Epithelial cell of prostate (primary cell): Measurements from ENCODE around the gene ALDH3B1.
"Not testable (repeated sequence)": the region's sequence is repeated elsewhere in the genome, so short reads cannot be mapped to it uniquely, and the experiment has no call there.

Source experiments
- DNase-seq: peaks from one replicate; pipeline ENCODE4 v3.0.0-alpha.2; 2011; ENCODE audit warnings: low read depth, low spot score
- H3K27ac ChIP-seq: fragments of 450-650 bp; 2 replicates; pipeline ENCODE4 v1.5.1; 2017; ENCODE audit warnings: mild to moderate bottlenecking

Gene ALDH3B1, protein sequence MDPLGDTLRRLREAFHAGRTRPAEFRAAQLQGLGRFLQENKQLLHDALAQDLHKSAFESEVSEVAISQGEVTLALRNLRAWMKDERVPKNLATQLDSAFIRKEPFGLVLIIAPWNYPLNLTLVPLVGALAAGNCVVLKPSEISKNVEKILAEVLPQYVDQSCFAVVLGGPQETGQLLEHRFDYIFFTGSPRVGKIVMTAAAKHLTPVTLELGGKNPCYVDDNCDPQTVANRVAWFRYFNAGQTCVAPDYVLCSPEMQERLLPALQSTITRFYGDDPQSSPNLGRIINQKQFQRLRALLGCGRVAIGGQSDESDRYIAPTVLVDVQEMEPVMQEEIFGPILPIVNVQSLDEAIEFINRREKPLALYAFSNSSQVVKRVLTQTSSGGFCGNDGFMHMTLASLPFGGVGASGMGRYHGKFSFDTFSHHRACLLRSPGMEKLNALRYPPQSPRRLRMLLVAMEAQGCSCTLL

DNA sequence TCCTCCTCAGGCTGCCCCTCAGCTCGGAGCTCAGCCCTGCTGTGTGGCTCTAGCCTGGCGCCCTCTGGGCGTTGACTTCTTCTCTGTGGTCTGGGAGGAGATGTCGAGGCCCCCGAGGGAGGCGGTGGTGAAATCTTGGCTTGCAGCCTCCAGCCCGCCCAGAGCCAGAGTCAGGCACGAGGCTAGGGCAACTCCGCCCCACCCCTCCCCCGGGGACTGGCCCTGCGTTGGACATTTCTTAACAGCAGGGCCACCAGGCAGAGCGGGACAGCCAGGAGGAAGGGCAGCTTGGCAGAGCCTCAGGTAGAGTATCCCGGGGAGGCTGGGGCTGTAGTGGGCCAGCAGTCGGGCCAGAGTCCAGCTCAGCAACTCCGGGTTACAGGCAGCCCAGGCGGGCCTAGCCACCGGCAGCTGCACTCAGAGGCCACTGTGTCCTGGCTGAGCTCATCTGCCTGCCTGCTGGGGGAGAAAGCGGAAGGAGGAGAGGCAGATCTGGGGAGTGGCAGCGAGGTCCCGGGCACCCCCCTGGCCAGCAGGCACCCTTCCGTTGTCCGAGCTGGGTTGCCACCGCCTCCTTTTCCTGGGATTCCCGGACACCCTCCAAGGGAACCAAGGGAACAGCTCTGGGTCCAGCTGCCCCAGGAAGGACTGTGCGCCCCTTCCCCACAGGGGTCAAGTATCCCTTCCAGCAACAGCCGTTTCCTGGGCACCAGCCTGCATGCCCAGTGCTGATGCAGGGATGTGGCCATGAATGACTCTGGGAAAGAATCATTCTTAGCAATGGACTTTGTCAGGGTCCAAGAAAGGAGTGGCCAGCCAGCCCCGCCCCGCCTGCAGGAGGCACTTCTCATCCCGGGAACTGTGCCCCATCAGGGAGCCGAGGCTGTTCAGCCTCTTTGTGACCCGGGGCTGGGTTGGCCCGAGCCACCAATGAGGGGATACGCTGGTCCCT, at the start of gene ALDH3B1:
Gene ALDH3B1 (plus strand): TSS at position 238 of the 952 bp plus-strand sequence. CDS start 4,971 bp downstream, outside the sequence.
- no peak for DNase-seq
- peak within 1 kb of the TSS; percentile 68 for H3K27ac ChIP-seq

DNA sequence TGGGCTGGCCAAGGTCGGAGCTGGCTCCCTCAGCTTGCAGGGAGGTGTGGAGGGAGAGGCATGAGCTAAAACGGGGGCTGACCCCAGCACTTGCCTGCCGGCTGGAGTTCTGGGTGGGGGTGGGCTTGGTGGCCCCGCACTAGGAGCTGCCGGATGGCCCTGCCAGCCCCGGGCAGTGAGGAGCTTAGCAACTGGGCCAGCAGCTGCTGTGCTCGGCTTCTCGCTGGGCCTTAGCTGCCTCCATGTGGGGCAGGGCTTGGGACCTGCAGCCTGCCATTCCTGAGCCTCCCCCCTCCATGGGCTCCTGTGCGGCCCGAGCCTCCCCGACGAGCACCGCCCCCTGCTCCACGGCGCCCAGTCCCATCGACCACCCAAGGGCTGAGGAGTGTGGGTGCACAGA, 46.9 kb upstream of the ALDH3B1 start:
- DNase-seq, H3K27ac ChIP-seq: not testable (repeated sequence)

DNA sequence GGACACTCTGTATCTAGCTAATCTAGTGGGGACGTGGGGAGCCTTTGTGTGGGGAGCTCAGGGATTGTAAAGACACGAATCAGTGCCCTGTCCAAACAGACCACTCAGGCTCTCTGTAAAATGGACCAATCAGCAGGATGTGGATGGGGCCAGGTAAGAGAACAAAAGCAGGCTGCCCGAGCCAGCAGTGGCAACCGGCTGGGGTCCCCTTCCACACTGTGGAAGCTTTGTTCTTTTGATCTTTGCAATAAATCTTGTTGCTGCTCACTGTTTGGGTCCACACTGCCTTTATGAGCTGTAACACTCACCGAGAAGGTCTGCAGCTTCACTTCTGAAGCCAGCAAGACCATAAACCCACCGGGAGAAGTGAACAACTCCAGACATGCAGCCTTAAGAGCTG, 46.2 kb upstream of the ALDH3B1 start:
- H3K27ac ChIP-seq, DNase-seq: not testable (repeated sequence)

DNA sequence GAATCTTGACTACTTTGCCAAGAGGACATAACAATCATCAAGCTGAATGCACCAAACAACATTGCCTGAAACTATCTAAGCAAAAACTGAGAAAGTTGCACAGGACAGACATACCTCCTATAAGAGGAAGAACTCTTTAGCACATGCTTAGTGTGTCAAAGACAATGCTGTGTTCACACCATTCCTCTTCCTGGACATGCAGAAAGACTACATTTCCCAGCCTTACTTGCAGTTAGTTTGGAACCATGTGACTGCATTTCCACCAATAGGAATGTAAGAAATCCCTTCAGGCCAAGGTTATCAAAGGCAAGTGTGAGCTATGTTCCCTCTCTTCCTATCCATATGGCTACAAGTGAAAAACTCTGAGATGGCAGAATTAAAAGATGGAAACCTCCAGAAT, 45.4 kb upstream of the ALDH3B1 start:
- DNase-seq, H3K27ac ChIP-seq: not testable (repeated sequence)

DNA sequence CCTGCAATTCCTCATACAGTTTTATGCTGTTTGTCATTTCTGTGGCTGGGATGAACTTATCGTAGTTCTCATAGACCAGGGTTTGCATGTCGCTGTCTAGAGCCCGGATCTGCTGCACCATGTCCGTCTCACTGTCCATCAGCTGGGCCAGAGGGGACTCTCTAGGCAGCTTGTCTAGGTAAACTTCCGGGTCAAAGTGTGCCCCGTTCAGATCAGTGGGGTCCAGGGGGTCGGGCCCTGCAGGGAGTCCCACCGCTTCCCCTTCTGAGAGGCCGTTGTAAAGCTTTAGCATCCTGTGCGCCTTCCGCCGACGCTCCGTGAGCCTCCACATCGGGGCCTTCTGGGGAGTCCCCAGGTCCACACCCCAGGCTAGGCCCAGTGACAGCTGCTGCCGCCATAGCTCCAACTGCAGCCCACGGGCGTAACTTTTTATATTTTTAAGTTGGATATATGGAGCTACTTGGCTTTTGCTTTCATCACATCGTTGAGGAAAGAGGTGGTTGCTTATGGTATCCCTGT, 44.2 kb upstream of the ALDH3B1 start:
- not testable (repeated sequence) for H3K27ac ChIP-seq, DNase-seq

DNA sequence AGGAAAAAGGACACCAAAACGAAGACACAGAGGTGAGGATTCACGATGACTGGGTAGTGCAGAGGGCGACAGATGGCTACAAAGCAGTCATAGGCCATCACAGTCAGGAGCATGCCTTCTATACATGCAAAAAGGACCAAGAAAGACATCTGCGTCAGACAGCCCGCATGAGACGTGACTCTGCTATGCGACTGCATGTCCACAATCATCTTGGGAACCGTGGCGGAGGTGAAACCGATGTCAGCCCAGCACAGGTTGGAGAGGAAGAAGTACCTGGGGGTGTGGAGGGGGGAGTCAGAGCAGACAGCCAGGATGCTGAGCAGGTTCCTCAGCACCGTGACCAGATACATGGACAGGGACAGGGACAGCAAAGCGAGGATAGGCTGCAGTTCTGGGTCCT, 35.4 kb upstream of the ALDH3B1 start:
- not testable (repeated sequence) for H3K27ac ChIP-seq, DNase-seq

DNA sequence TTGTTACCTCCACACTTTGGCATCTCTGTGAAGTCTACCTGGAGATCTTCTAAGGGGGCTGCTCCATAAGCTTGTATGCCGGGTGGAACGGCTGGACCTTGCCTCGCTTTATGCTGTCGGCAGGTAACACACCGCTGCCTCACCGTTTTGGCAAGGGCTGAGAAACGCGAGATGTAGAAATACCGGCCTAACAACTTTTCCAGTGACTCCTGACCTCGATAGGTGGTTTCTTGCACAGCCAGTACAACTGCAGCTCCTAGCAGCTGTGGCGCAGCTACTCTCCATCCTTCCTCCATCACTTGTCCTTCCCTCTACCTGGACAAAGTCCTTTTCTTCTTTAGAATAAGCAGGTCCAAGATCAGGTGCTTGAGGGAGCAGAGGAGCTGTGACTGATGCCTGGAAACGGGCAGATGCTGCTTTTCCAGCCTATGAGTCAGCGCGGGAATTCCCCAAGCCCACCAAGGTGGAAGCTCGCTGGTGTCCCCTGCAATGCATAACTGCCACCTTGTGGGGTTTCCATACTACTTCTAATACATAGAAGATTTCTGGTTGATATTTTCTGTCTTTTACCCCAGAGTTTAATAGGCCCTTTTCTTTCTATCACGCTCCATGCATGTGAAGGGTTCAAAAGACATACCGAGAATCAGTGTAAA, 31.2 kb upstream of the ALDH3B1 start:
- not testable (repeated sequence) for H3K27ac ChIP-seq
- peak; percentile 27 for DNase-seq

DNA sequence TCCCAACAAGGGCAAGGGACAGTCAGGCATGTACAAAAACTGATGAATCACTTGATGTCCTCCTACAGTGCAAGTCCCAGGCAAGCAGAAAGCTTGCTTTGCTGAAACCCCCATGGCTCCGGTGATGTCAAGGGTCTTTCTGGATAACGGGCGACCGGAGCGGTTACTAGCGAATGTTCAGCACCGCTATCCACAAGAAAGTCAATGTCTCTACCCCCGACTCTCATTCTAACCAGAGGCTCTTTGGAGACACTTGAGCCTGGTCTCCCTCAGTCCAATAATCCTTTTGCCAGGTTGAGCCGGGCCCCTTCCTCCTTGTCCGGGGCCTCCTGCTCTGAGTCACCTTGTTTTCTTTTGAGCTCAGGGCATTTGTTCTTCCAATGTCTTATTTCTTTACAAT, 28.9 kb upstream of the ALDH3B1 start:
- not testable (repeated sequence) for DNase-seq, H3K27ac ChIP-seq

DNA sequence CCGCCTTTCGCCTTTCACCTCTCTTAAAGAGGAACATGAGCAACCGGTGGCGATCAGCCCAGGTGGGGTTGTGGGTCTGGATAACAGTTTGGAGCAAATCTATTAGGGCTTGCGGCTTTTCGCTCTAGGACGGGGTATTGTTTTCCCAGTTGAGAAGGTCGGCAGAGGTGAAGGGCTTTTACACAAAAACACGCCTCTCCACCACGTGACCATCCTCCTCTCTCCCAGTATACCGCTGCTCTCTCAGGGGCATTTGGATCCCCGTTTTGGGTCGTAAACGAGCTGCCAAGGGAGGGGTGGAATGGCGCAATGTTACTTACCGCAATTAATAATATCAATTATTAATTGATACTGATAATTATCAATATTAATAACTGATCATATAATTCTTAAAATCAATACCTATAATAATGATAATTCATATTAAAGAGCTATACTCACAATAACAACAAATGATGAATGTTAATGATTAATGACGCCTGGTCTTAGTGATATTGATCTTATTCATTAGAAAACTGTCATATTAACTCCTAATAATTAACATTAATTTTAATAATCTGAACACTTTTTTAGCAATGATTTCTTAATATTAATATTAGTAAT, 27.8 kb upstream of the ALDH3B1 start:
- DNase-seq: not testable (repeated sequence)

DNA sequence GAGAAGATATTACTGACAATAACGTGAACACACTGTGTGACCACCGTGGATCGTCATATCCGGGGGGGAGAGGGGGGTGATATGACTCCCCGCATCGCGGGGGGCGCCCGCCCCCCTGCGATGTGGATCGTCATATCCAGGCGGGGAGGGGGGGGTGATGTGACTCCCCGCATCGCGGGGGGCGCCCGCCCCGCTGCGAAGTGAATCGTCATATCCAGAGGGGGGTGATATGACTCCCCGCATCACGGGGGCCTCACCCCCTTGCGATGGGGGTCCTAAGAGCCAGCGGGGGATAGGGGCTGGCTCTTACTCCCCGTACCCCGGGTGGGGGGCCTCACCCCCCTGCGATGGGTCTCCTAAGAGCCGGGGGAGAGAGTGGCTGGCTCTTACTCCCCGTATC, 26.2 kb upstream of the ALDH3B1 start:
- H3K27ac ChIP-seq: no peak overlapping the region
- no peak for DNase-seq

More for the DNA sequence above, 27.8 kb upstream of the ALDH3B1 start:
- H3K27ac ChIP-seq: not testable (repeated sequence)

DNA sequence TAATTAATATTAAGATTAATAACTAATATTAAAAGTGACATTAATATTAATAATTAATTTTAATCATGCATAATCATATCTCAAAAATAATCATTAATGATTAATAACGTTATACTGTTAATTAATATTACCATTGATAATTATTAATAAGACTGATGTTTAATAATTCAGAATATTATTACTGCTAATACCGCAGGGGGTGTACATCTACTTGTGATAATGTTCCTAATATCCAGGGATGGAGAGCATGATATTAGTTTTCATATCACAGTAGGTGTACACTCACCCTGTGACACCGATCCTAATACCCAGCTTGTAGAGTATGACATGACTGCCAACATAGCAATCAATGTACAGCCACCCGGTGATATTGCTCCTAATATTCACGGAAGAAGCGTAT, 24.8 kb upstream of the ALDH3B1 start:
- DNase-seq, H3K27ac ChIP-seq: not testable (repeated sequence)

DNA sequence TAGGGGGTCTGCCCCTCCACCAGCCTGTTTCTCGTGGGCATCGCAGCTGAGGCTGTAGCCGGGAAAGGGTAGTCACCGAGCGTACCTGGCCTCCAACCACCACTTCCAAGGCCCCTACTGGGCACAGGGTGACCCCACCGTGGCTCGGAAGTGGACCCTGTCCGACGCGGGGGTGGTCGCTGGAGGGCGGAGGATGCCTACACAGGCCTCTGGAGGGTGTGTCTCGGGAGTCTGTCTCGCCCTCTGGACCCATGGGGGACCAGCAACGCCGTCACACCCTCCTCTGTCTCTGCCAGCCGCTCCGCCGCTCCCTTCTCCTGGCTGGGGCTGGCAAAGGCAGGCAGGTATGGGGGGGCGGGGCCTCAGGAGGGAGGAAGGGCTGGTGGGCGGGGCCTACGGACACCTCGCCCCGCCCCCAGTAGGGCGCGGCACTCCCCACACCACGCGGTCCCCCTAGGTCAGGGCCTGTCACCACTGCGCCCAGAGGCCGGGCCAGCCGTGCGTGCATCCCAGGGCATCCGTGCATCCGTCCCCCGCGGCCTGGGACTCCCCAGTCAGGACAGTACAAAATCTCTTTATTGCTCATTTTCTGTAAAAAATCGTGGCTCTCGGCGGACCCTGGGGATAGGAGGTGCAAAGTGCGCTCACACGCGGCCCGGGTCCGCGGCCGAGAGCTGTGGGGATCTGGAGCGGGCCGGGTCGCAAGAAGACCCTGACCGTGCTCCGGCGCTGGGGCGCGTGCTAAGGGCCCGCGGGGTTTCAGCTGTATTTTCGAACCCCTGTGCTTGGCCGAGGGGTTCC, 19.4 kb upstream of the ALDH3B1 start:
- H3K27ac ChIP-seq, DNase-seq: not testable (repeated sequence)

DNA sequence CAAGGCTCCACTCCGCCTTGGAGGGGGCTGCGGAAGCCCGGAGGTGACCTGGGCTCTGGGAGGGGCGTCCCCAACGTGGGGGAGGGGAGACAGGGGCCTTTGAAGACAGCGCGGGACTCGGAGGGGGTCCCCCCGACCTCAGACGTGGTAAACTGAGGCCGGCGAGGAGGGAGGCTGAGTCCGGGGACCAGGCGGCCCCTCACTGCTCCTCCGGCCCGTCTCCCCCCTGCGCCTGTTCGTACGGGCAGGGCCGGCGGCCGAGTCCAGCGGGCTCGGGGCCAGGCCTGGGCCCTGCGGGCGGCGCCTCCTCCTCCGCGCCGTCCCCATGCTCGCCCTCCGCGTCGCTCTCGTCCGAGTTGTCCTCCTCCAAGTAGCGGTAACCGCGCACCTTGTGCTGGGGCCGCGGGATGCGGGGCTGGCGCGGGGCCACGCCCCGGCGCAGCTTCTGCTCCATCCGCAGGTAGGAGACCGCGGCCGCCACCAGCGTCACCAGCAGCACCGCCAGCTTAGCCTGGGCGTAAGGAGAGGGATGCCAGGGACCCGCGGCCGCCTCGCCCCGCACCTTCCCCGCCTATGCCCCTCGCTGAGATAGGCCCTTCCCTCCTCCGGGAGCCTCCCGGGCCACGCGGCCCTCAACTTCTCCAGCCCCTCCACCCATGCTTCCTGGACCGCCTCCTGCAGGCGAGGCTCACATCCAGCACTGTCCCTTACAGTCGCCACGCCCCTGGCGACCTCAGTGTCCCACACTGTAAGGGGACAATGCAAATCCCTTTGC, 18.6 kb upstream of the ALDH3B1 start:
- not testable (repeated sequence) for H3K27ac ChIP-seq, DNase-seq

DNA sequence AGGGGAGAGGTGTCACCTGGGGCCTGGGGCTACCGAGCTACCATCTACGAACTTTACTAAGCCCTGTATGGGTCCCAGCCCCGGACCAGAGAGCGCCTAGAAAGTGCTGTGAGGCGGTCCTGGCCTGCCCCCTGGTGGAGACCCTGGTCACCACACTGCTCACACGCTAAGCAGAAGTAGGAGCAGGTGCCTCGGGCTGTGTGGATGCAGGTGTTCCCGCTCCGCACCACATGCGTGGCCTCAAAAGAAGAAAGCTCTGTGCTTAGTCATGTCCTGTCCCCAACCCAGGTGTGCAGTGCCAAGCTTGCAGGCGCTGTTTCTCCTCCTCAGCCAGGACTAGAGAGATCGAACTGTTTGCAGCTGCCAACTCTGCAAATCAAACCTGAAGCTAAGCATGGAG, 16.3 kb upstream of the ALDH3B1 start:
- not testable (repeated sequence) for DNase-seq

DNA sequence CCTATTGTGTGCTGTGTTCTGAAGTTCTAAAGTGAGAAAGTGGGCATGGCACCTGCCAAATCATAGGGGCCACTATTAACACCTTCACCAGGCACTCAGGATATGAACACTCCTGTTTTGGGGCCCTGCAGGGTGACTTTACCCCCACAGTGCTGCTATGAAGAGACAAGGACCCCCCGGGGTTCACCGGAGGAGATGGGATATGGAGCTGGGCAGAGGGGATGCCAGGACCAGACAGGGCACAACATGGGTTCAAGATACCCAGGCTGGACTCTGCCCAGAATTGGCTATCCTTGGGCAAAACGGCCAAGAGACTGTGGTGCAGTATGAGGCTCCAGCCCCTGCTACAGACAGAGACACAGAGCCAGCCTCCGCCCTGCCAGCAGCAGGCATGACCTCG, 15.7 kb upstream of the ALDH3B1 start:
- not testable (repeated sequence) for DNase-seq, H3K27ac ChIP-seq

More for the DNA sequence above, 16.3 kb upstream of the ALDH3B1 start:
- H3K27ac ChIP-seq: not testable (repeated sequence)

DNA sequence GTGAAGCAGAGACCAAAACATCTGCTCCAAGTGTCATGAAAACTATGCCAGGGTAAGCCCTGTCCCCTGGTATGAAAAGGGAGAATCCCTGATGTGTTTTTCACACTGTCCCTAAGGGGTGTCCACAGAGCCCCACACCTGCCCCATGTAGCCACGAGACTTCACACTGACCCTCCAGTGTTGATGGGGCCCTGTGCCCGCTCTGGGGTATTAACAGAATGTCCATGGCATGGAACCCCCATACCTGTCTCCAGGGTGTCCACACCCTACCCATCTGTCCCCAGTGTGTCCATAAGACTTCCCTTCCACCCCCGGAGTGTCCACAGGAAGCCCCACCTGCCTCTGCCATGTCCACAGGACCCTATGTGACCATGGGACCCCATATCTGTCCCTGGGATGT, 15.0 kb upstream of the ALDH3B1 start:
- DNase-seq, H3K27ac ChIP-seq: not testable (repeated sequence)

DNA sequence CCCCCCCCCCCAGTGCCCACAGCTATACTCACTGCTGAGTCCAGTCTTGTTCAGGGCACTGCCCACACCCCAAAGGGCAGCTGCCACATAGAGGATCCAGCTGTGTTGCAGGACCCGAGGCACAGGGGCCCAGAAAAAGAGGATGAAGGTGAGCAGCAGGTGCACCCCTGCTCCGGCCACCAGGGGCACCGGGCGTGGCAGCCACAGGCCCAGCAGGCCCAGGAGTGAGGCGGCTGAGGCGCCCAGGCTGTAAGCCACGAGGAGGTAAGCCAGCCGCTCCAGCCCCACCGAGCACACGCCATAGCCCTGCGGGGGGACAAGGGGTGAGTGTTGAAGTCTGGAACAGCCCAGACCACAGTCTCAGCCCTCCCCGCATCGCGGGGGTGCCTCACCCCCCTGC, 14.5 kb upstream of the ALDH3B1 start:
- H3K27ac ChIP-seq, DNase-seq: not testable (repeated sequence)

DNA sequence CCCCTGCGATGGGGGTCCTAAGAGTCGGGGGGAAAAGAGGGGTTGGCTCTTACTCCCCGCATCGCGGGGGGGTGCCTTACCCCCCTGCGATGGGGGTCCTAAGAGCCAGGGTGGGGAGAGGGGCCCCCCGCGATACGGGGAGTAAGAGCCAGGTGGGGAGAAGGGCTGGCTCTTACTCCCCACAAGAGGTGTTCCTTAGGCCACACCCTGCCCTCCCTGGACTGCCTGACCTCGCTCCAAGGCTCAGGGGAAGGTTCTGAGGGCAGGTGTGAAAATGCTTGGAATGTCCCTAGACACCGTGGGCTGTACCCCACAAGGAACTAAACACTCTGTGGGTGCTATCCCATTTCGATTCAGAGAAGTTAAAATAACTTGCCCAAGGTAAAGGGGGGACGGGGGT, 14.1 kb upstream of the ALDH3B1 start:
- no peak for DNase-seq
- H3K27ac ChIP-seq: no peak overlapping the region
